HepG2 (cell line): ENCODE results near the gene DCDC2. TPM values are rescaled to one million over a fixed set of nuclear protein-coding genes. Genes with fewer than 3 reads are reported as not detected.
A peak's percentile ranks its signal among the peaks of the same experiment; 100 is the strongest.

Experiments
- ARNTL ChIP-seq: sonication (generic); formaldehyde crosslinking; IDR thresholded peaks from 2 replicates; pipeline ENCODE4 v1.4.0; 2020; ENCODE audit warnings: mild to moderate bottlenecking, missing genetic modification reagents
- ELF1 ChIP-seq: sonication (generic); formaldehyde crosslinking; IDR thresholded peaks from 2 replicates; pipeline ENCODE4 v1.4.0; 2020; ENCODE audit warnings: missing genetic modification reagents
- FOSL2 ChIP-seq: sonication (generic); formaldehyde crosslinking; IDR thresholded peaks from 2 replicates; pipeline ENCODE4 v1.4.0; 2020; ENCODE audit warnings: missing genetic modification reagents
- FOXA1 ChIP-seq, 2 experiments: fragments of 450-650 bp in 1 of 2; sonication (generic) in 1 of 2; formaldehyde crosslinking in 1 of 2; IDR thresholded peaks; 2 replicates each; pipeline versions ENCODE4 v1.4.0 to v1.6.1; 2016 to 2020; ENCODE audit warnings: missing genetic modification reagents in 1 of 2
- FOXA3 ChIP-seq: IDR thresholded peaks from 2 replicates; pipeline ENCODE4 v1.6.1; 2016; ENCODE audit warnings: missing genetic modification reagents, missing compliant biosample characterization
- GATAD2A ChIP-seq: IDR thresholded peaks from 2 replicates; pipeline ENCODE4 v1.6.1; 2016
- SAFB2 ChIP-seq: sonication (generic); formaldehyde crosslinking; IDR thresholded peaks from 2 replicates; pipeline ENCODE4 v1.5.1; 2020; ENCODE audit warnings: missing genetic modification reagents, low read depth, mild to moderate bottlenecking, borderline replicate concordance
- SMARCE1 ChIP-seq: fragments of 450-650 bp; IDR thresholded peaks from 2 replicates; pipeline ENCODE4 v1.6.1; 2017; ENCODE audit warnings: borderline replicate concordance
- ZBTB49 ChIP-seq: sonication (generic); formaldehyde crosslinking; IDR thresholded peaks from 2 replicates; pipeline ENCODE4 v1.4.0; 2020; ENCODE audit warnings: missing genetic modification reagents, borderline replicate concordance
- ZNF850 ChIP-seq: sonication (generic); formaldehyde crosslinking; conservative IDR thresholded peaks from 2 replicates; pipeline ENCODE4 v1.9.0; 2021; ENCODE audit warnings: mild to moderate bottlenecking, missing genetic modification reagents
- ZSCAN20 ChIP-seq: sonication (generic); formaldehyde crosslinking; IDR thresholded peaks from 2 replicates; pipeline ENCODE4 v1.4.0; 2020; ENCODE audit warnings: missing genetic modification reagents, mild to moderate bottlenecking, borderline replicate concordance
- polyA plus RNA-seq, 8 experiments: library from polyadenylated mRNA; depleted of rRNA in 3 of 8; stranded (reverse) in 7 of 8; unstranded in 1 of 8; fragments of >200 nt; fragmentation: Illumina TruSeq in 4 of 8; extraction: Trizol in 4 of 8; gene quantifications; 2 replicates each; pipeline versions ENCODE4 v1.2.1 to v1.2.3, GENCODE V29; 2011 to 2016; ENCODE audit warnings: low read depth in 4 of 8, missing spikeins in 1 of 8, mixed read lengths in 1 of 8; ENCODE audit not compliant: insufficient read depth in 1 of 8
- total RNA-seq, 5 experiments: library from RNA; depleted of rRNA; stranded (reverse); fragments of >200 nt; fragmentation: Illumina TruSeq; extraction: Trizol; gene quantifications; 2 replicates each; pipeline ENCODE4 v1.2.3, GENCODE V29; 2016; ENCODE audit warnings: low read depth in 1 of 5
- TF ChIP-seq, protein P1 (sequence below): sonication (generic); formaldehyde crosslinking; IDR thresholded peaks from 2 replicates; pipeline ENCODE4 v1.5.1; 2020; ENCODE audit warnings: missing genetic modification reagents, mild to moderate bottlenecking, borderline replicate concordance
- TF ChIP-seq, protein P2 (sequence below): IDR thresholded peaks from 2 replicates; pipeline ENCODE4 v1.6.1; 2016
- TF ChIP-seq, protein P3 (sequence below): sonication (generic); formaldehyde crosslinking; IDR thresholded peaks from 2 replicates; pipeline ENCODE4 v1.8.0; 2023; ENCODE audit warnings: mild to moderate bottlenecking, missing genetic modification reagents

The DCDC2 gene
- total and polyA plus RNA-seq, 2 of the 13 experiments (the other 11 are each of a cell fraction or from before 2014, with no cell fraction given) = 9.0 to 36.2 TPM

GRCh38 chr6:24223115-24223919 is 134.5 kb downstream of the DCDC2 start (continued):
- TF ChIP-seq ZBTB49 (CRISPR knock-in tag) (no peak), FOSL2 (CRISPR knock-in tag) (0 out of 2 replicates have a peak, but pooled peaks have one; percentile 24), SMARCE1 (no peak), ZNF850 (CRISPR knock-in tag) (no peak), ZSCAN20 (no peak), ELF1 (CRISPR knock-in tag) (no peak), FOXA1 (IDR thresholded peaks at IDR 0.05) (no peak), FOXA1 (CRISPR knock-in tag; IDR thresholded peaks at IDR 0.05) (0 out of 2 replicates have a peak, but pooled peaks have one; percentile 14), GATAD2A (0 out of 2 replicates have a peak, but pooled peaks have one; percentile 23), SAFB2 (CRISPR knock-in tag) (no peak), ARNTL (no peak), FOXA3 (CRISPR knock-in tag) (0 out of 2 replicates have a peak, but pooled peaks have one; percentile 23)
- TF ChIP-seq, protein P1, sequence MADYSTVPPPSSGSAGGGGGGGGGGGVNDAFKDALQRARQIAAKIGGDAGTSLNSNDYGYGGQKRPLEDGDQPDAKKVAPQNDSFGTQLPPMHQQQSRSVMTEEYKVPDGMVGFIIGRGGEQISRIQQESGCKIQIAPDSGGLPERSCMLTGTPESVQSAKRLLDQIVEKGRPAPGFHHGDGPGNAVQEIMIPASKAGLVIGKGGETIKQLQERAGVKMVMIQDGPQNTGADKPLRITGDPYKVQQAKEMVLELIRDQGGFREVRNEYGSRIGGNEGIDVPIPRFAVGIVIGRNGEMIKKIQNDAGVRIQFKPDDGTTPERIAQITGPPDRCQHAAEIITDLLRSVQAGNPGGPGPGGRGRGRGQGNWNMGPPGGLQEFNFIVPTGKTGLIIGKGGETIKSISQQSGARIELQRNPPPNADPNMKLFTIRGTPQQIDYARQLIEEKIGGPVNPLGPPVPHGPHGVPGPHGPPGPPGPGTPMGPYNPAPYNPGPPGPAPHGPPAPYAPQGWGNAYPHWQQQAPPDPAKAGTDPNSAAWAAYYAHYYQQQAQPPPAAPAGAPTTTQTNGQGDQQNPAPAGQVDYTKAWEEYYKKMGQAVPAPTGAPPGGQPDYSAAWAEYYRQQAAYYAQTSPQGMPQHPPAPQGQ (CRISPR knock-in tag) = no peak
- TF ChIP-seq, protein P2, sequence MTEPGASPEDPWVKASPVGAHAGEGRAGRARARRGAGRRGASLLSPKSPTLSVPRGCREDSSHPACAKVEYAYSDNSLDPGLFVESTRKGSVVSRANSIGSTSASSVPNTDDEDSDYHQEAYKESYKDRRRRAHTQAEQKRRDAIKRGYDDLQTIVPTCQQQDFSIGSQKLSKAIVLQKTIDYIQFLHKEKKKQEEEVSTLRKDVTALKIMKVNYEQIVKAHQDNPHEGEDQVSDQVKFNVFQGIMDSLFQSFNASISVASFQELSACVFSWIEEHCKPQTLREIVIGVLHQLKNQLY (CRISPR knock-in tag) = no peak
- TF ChIP-seq, protein P3, sequence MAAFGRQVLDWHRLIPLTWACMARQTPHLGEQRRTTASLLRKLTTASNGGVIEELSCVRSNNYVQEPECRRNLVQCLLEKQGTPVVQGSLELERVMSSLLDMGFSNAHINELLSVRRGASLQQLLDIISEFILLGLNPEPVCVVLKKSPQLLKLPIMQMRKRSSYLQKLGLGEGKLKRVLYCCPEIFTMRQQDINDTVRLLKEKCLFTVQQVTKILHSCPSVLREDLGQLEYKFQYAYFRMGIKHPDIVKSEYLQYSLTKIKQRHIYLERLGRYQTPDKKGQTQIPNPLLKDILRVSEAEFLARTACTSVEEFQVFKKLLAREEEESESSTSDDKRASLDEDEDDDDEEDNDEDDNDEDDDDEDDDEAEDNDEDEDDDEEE (CRISPR knock-in tag) = no peak
